Measurements from ENCODE around the gene MPPED1.
A peak's percentile ranks its signal among the peaks of the same experiment; 100 is the strongest.

Gene MPPED1

DNA sequence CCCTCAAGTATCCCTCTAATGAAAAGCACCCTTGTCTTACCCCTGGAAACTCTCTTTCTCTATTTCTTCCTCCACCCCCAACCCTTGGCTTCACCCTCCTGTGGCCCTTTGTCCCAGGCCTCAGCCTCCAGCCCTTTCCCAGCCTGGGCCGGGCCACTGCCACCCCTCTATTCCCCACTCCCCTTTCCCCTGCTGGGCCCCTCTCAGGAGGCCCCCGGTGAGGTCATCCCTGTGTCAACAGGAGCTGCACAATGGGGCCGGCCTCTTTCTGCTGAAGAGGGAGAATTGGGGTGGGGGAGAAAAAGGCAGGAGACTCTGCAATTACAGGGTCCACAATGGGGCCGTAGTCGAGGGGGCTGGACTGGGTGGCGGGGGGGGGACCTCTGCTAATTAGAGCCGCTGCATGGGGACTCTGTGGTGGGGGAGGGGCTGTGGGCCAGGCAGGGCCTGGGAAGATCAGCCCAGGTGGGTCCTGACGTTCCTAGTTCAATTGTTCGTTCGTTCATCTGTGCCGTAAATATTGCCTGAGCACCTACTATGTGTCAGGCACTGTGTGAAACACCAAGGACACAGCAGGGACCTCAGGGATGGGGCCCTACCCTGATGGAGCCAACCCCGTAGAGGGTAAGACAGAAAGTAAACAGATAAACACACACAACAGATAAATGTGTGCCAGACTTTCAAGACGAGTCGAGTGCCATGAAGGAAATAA is 18.5 kb upstream of the MPPED1 start:
- DNase-seq, result no peak

DNA sequence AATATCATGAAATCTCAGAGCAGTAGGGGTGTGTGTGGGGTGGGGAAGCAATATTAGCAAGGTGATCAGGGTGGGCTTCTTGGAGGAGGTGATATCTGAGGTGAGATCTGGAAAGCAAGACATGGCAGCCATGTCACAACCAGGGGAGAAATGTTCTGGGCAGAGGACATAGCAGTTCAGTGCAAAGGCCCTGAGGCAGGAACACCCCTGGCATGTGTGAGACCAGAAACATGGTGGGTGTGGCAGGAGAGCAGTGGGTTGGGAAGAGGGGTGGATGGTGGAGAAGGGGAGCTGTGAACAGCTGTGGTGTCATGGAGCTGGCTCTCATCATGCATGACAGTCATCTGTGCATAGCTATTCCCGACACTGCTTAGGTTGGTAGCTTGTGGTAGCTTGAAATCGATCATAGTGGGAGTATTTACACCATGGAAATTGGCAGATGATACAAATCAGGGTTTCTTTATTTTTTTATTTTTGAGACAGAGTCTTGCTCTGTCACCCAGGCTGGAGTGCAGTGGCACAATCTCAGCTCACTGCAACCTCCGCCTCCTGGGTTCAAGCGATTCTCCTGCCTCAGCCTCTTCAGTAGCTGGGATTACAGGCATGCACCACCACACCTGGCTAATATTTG is 17.9 kb upstream of the MPPED1 start:
- no peak for DNase-seq

DNA sequence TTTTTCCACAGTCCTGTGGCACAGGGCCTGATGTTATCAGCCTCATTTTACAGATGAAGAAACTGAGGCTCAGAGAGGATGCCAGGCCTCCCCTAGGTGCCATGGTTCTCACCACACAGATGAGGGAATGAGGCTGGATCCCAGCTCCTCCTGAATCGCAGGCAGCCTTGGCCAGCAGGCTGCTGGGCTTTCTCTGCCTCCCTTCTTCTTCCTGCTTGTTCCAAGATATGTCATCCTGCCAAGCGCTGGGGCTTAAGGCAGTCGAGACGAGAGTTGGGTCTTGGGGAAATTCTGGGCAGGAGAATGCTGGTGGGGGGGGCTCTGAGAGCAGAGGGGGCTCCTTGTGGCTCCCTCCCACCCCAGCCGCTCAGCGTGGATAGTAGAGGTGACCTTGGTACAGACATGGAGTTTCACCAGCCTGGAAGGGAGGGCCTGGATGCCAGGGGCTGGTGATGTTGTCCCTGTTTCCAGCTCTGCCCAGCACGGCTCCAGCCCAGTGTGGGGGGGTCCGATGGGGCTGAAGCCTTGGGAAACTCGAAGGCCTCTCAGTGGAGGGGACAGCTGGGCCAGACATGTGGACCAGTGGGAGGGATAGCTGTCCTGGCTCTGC is 16.6 kb upstream of the MPPED1 start:
- no peak for DNase-seq

DNA sequence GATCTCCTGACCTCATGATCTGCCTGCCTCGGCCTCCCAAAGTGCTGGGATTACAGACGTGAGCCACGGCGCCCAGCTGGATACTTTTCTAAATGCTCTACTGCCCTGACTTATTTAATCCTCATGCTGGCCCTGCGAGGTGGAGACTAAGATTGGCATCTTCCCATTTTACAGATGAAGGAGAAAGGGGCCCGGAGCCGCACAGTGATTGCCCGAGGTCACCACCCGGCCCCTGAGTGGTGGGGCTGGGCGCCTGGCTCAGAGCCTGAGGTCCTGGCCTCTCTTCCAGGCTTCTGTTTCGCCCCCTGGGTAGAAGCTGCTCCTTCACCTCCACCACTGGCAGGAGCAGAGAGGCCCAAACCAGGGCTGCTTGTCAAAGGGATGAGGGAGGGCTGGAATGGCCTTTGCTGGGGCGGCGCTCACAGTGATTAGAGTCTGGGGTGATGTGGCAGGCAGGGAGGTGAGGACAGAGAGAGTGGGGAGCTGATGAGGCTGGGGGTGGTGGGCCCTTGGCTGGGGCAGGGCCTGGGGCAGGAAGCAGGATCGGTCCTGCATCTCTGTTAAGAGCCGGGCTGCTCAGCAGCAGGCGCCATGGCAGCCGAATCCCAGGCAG is 15.4 kb upstream of the MPPED1 start:
- DNase-seq, result no peak

DNA sequence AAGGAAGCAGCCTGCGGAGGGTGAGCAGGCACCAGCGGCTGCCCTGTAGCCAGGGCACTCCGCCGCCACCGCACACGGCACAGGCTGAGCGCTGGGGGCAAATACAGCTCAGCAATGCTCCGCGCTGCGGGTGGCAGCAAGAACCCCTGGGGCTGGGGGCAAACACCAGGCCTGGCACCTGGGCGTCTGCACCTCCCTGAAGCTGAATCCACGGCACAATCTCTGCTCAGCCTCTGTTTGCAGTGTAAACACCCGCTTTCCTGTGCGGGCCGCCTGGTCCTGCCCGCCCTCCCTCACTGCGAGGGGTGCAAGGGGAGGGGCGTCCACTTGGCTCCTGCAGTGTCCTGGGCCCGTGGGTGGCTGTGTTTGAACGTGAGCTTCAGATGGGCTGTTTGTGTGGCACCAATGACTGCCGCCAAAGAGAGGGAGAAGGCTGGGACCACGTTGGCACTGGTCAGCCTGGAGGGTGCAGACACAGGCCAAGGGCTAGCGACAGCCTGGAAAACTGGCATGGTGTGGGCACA is 14.8 kb upstream of the MPPED1 start:
- DNase-seq, result peak; percentile 38

DNA sequence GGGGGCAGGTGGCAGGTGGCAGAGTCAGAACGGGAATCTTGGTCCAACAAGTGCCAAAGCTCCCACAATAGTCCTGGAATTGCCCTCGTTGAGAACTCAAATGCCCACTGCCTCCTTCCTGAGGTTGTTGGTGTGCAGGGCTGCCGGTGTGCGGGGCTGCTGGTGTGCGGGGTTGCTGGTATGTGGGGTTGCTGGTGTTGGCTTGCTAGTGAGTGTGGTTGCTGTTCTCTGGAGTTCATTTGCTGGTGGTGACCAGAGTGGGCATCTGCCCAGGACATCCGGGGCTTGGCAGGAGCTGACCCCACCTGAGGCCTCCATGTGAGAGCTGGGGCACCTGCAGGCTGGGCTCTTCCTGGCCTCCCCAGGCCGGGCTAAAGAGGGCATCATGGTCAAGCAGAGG is 14.0 kb upstream of the MPPED1 start:
- no peak for DNase-seq

DNA sequence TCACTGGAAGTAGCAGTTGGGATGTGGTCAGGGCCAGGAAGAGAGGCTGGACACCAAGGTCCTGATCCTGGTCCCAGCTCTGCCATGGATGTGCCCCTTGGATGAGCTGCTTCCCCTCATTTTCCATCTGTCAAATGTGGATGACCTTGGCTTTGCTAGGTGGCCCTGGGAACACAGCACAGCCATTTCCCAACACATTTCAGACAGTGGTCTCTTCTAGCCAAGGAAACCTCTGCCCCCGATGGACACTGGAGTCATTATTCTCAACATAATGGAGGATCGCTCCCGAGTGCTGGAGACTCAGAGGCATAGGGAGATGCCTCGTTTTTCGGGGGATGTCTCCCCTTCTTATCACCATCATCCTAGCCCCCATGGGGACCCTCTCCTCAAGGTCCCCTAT is 13.6 kb upstream of the MPPED1 start:
- no peak for DNase-seq

DNA sequence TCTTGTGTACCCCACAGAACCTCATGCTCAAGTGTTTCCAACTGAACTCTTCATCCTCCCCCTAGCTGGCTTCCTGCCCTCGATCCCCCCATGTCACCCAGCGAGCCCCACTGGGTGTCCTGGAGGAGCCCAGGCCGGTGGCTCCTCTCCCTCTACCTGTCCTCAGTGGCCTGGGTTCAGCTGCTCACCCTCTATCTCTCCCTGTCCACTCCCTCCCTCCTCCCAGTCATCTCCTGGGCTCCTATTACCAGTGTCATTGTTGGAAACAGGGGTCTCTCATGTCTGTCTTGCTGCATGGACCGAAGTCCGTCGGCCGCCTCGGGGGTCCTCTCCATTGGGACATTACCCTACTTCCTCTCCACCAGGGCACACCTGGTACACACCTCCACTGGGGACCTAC is 12.9 kb upstream of the MPPED1 start:
- DNase-seq, result no peak

DNA sequence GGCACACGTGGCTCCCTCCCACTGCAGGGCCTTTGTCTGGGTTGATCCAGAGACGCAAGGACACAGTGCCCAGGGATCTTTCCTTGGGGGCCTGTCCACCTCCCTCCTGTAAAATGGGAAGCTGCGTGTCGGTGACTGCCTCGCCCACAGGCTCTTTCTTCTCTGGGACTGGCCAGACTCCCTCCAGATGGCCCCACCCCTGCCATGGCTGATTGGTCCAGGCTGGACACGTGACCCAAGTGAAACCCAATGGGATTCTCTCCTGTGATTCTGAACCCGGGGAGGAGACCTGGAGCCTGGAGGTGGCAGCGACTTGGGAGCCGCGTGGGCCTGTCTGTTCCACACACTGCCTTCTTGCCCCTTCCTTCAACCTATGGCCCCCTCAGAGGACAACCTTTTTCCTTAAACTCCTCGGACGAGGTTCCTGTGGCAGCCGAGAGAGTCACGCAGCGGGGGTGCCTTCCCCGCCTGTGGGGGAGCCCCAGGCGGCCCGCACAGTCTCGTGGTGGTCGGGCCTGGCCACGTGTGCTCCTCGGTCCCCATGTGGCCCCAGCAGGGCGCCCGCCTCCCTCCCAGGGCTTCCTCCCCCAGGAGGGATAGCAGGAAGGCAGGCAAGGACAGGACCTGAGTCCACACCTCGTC is 12.4 kb upstream of the MPPED1 start:
- DNase-seq, result no peak

DNA sequence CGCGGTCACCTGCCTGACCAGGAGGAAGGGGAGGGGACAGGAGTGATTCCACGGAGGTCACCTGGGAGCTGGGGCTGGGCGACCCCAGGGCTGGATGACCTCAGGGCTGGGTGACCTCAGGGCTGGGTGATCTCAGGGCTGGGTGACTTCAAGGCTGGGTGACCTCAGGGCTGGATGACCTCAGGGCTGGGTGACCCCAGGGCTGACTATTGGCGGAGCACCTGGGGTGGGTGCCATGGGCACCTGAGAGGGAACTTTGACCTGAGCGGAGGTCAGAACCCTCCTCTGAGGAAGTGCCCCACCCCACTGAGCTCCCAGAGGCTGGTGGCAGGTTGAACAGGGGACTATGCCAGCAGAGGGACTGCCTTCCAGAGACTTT is 11.8 kb upstream of the MPPED1 start:
- DNase-seq, result no peak

DNA sequence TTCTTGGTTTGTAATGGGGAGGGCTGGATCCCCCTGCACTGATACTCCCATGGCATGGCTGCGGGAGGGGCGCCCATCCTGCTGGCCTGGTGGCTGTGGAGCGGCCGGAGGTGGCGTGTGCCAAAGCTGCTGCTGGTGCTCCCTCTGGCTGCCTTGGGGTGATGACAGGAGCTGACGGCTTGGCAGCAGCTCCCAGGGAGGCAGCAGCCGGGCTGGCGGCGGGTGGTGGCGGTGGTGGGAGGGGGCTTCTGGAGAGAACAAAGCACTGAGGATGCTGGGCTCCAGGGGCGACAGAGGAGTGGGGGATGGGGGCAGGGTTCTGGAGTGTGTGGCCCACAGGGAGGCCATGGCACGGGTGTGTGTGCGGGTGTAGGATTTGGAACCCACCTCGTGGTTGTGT is 11.4 kb upstream of the MPPED1 start:
- DNase-seq, result no peak

DNA sequence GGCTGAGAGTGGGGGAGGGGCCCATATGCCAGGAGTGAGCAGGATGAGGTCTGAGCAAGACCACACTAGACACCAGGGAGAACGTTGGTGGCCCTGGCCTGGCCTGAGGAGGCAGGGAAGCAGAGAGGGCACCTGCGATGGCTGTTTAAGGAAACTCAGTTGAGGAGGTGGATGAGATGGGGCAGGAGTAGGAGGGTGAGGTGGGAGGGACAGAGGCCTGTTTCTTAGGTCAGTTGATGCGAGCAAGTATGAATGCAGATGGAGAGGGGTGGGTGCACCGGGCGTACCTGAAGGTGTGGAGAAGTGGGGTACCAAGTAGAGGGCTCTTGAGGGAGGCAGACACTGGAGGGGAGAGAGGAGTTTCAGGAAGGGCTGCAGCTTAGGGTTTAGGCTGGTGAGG is 10.6 kb upstream of the MPPED1 start:
- no peak for DNase-seq

DNA sequence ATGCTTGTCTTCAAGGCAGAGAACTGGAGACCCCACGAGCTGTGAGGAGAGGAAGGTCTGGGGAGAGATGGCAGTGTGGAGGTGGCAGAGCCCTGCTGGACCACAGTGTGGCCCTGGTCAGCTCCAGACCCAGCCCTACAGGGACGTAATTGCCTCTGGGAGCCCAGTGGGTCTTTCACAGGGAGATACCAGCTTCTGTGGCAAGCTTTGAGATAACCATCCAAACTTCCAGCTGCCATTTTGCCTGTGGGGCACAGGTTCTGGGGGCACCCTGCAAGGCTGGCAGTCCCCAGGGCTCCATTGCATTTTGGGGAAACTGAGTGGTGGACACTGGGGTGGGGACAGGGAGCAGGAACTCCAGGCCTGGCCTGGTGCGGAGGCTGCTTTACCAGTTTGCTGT is 10.2 kb upstream of the MPPED1 start:
- no peak for DNase-seq

DNA sequence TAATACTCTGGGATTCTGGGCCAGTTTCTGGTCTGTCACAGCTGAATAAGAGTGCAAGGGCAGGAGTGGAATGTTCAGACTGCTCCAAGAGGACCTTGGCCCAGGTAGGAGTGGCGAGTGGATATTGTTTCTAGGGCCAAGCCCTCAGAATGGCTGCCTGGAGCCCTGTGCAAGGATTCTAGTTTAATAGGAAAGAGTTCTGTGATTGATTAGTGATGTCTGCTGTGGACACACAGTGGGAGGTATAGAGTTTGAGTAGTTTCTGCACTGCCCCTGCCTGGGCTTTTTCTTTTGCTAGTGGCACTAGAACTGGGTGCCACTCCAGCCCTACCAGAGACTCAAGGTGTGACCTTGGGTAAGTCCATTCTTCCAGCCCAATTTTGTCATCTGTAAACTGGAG is 9.7 kb upstream of the MPPED1 start:
- no peak for DNase-seq

DNA sequence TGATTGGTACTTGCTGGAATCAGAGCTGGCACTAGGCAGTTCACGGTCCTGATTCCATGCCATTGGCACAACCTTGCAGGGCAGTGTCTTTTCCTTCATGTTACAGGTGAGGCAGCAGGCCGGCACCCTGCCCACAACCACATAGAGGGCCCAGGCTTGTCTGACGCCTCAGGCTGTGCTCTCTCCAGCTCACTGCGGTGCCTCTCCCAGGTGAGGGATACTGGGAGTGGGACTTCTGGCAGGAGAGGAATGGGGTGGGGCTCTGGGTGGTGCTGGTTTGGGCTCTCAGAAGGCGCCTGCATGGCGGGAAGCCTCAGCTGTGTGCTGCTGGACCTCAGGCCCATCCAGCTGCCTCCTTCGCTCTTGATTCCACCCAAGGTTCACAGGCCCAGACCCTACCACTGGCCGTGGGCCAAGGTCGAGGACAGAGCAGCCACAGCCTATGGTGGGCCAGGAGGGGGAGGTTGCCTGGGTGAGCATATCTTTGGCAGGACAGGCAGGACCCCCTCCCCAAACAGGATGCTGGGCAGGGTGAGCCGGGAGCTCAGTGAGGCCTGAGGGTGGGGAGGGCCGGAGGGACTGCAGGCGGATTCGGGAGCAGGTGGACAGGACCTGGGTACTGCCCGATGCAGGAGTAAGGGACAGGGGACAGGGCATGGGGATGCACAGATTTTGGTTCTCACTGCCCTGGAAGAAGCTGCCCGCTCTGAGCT is 7.0 kb upstream of the MPPED1 start:
- DNase-seq, result no peak

DNA sequence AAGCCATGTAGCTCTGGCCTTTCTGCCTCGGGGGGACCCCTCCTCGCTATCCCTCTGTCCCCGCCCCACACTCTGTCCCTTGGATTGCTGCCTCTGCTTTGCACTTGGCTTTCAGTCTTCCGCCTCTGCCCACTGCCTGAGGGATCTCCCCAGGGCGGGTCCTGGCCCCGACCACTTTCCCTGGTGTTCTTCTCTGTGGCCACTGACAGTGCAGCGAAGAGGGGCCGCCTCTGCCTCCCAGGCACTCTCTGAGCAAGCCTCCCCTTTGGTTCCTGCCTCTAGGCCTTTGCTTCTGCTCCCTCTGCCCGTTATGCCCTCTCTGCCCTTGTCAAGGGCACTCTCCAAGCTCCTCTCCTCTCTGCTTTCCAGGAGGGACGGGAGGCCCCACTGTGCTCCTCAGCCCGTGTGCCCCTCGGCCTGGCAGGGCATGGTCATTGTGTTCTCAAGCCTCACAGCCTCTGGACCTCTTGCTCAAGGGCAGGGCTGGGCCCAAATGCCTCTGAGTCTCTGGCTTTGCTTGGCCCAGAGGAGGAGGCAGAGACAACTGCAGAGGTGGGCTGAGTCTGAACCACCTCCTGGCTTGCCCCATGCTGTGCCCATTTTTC is 5.5 kb upstream of the MPPED1 start:
- no peak for DNase-seq

DNA sequence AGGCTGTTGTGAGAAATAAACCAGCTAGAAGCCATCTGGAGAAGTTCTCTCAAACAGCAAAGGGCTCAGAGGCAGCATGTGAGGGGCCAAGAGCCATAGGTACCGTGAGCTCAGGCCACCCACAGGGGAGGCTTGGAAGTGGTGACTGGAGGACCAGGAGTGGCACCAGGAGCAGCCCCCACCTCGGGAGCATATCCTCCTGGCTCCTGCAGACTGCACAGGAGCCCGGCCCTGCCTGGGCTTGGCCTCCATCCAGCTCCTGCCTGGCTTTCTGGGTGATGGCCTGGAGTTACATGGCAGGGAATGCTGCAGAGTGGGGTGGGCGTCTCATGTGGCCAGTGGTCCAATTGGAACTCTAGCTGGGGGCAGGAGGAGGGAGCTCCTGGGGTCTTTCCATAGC is 4.2 kb upstream of the MPPED1 start:
- DNase-seq, result no peak

DNA sequence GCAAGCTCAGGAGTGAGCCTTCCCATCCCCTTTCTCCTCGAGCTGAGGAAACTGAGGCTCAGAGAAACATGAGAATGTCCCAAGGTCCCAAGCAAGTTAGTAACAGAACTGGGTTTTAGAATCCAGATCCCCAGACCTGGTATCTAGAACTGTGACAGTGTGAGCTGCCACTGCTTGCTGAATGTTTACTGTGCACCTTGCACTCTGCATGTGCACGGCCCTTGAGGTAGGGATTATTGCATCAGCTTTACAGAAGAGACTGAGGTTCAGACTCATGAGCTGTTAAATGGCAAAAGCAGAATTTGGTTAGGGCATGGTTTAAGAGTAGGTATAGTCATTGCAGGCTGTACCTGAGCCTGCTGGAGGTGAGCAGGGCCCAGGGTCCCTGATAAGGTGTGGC is 3.8 kb upstream of the MPPED1 start:
- DNase-seq, result no peak

DNA sequence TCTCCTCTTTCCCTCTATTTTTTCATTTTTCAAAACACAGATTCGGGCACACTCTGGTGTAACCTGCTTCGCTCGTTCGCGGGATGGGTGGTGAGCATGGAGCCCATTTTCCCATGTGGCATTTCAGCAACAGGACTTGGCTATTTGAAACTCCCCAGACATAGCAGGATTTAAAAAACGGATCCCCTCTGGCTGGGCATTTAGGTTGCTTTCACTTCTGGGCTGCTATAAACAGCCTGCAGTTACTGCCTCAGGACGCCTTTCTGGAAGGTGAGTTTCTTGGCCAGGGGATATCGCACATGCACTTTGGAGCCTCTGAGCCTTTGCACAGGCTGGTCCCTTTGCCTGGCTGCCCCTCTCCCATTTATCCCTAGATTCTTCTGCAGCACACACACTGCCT is 2.8 kb upstream of the MPPED1 start:
- no peak for DNase-seq

DNA sequence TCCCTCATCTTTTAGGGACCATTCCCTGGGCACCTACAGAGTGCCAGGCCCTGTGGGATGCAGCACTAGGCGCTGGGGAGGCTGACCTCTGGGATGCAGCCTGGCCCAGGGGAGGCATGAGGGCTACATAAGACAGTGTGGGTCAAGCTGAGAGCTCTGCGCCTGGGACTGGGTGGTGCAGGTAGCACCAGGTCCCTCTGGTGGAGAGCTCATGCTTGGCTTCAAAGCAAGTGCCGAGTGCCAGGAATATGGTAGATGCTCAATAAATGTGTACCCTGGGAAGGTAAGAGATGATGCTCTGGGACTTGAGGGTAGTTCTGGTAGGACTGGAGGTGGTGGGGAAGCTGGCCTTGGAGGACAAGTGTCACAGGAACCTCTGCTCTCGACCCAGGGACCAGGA is 2.0 kb upstream of the MPPED1 start:
- DNase-seq, result no peak

DNA sequence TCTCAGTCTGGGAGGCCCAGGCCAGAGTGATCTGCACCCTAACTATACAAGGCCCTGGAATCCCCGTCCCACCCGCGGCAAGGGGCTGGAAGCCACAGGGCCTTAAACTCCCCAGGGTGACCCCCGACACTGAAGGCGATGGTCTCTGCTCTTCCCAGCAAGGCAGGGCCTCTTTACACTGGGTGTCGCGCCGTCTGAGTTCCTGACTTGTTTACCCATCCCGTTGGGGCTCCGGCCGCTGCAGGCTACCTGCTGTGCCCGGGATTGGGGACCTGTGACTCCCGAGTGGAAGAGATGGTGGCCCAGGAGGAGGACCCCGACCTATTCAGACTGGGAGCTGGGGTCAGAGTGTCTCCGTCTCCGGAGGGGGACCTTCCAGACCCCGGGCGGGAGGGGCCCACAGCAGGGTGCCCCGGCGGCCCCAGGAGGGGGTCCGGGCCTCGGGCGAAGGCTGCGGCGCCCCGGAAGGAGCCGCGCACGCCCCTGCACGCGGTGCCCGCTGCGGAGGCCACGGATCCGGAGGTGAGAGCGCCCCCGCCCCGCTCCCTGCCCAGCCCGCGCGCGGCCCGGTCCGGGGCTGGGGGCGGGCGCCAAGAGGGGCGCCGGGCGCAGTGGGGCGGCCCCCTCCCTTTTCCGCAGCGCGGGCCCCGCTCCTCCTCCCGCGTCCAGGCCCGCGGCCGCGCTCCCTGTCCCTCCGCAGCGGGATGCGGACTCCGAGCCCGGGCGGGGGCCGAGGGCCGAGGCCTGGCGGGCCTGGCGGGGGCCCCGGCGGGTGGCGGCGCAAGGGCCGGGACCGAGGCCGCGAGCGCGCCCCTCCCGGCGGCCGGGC is 560 bp upstream of the MPPED1 start:
- no peak for DNase-seq
